HCT116 (cell line): Measurements from ENCODE around the gene PRKD2. TPM values are rescaled to one million over a fixed set of nuclear protein-coding genes. Genes with fewer than 3 reads are reported as not detected.

Experiments
- ATAC-seq: fragments of 200-7000 bp; cut with Tn5 transposase; 2 replicates; pipeline ENCODE4 v1.9.1; 2020; ENCODE audit warnings: mild to moderate bottlenecking, moderate library complexity
- BruUV-seq: library from RNA; stranded (reverse); fragments of 400-500 nt; replicated peaks from 2 replicates; lab custom pipeline; 2021; lab: Mats Ljungman, UMichigan
- CTCF ChIA-PET: fragments of 300-600 bp; sonication (Branson Sonifier 250); formaldehyde crosslinking; loops from one replicate; lab custom pipeline; 2021; ENCODE audit warnings: antibody characterized with exemption; lab: Charles Lee
- POLR2A ChIA-PET: fragments of 300-600, 350-600 bp; sonication (Branson Sonifier 250); formaldehyde crosslinking; loops from one replicate; lab custom pipeline; 2021; ENCODE audit warnings: antibody characterized with exemption; lab: Charles Lee
- RAD21 ChIA-PET, 2 experiments: fragments of 300-600 bp; sonication (Branson Sonifier 250); formaldehyde crosslinking; loops; one replicate each; lab custom pipeline; 2023; ENCODE audit warnings: low total read pairs in 2 of 2; ENCODE audit not compliant: uncharacterized antibody in 2 of 2, unreplicated experiment in 2 of 2, low non-redundant PET in 1 of 2; lab: Charles Lee
- DNase-seq: peaks from one replicate; pipeline ENCODE4 v3.0.0-alpha.2; 2010; ENCODE audit warnings: low read depth, low spot score
- H2AFZ ChIP-seq: fragments of 200-600 bp; shearing (Covaris generic), sonication (generic); 2 replicates; pipeline ENCODE4 v1.6.1; 2017; ENCODE audit warnings: low read depth, mixed run types, mixed read lengths, antibody characterized with exemption, low read length; ENCODE audit not compliant: poor library complexity, severe bottlenecking
- H3K27ac ChIP-seq: 2 replicates; pipeline ENCODE4 v1.5.1; 2012; ENCODE audit warnings: low read depth, low read length
- H3K27me3 ChIP-seq: fragments of 200-600 bp; sonication (generic); 2 replicates; pipeline ENCODE4 v1.6.1; 2016; ENCODE audit warnings: mixed run types, low read length, mixed read lengths; ENCODE audit not compliant: insufficient read depth
- H3K36me3 ChIP-seq, 2 experiments: fragments of 200-500 bp in 1 of 2; fragments of 200-600 bp in 1 of 2; sonication (Bioruptor generic) in 1 of 2; sonication (generic) in 1 of 2; 2 replicates each; pipeline versions ENCODE4 v1.5.1 to v1.6.1; 2014 to 2016; ENCODE audit warnings: low read length in 2 of 2, inconsistent platforms in 1 of 2, mixed read lengths in 1 of 2, mixed run types in 1 of 2; ENCODE audit not compliant: insufficient read depth in 2 of 2, control insufficient read depth in 1 of 2
- H3K4me1 ChIP-seq, 2 experiments: fragments of 200-600 bp in 1 of 2; sonication (generic) in 1 of 2; 2 replicates each; pipeline versions ENCODE4 v1.5.1 to v1.6.1; 2012 to 2017; ENCODE audit warnings: low read length in 2 of 2, inconsistent platforms in 1 of 2, mild to moderate bottlenecking in 1 of 2, mixed read lengths in 1 of 2, mixed run types in 1 of 2, moderate library complexity in 1 of 2; ENCODE audit not compliant: insufficient read depth in 2 of 2, control insufficient read depth in 1 of 2
- H3K4me2 ChIP-seq: fragments of 200-600 bp; sonication (generic); 2 replicates; pipeline ENCODE4 v1.6.1; 2017; ENCODE audit warnings: mixed run types, low read length, mixed read lengths
- H3K4me3 ChIP-seq, 2 experiments: fragments of 200-600 bp in 1 of 2; sonication (generic) in 1 of 2; replicated peaks in 1 of 2; 2 replicates each; pipeline ENCODE4 v1.5.1; 2011 to 2016; ENCODE audit warnings: low read length in 2 of 2, control low read depth in 1 of 2, low read depth in 1 of 2, mild to moderate bottlenecking in 1 of 2, mixed read lengths in 1 of 2, mixed run types in 1 of 2
- H3K79me2 ChIP-seq: fragments of 200-600 bp; sonication (generic); 2 replicates; pipeline ENCODE4 v1.6.1; 2017; ENCODE audit warnings: mild to moderate bottlenecking, mixed run types, low read length, moderate library complexity, mixed read lengths; ENCODE audit not compliant: insufficient read depth
- H3K9ac ChIP-seq: fragments of 200-600 bp; sonication (generic); 2 replicates; pipeline ENCODE4 v1.6.1; 2016; ENCODE audit warnings: low read length, mixed read lengths
- H3K9me2 ChIP-seq: fragments of 200-600 bp; sonication (generic), shearing (Covaris generic); 2 replicates; pipeline ENCODE4 v1.6.1; 2017; ENCODE audit warnings: mixed run types, mild to moderate bottlenecking, moderate library complexity; ENCODE audit not compliant: insufficient read depth
- H3K9me3 ChIP-seq, 2 experiments: fragments of 200-500 bp in 1 of 2; fragments of 200-600 bp in 1 of 2; sonication (Bioruptor generic) in 1 of 2; sonication (generic) in 1 of 2; 2 replicates each; pipeline ENCODE4 v1.6.1; 2014 to 2017; ENCODE audit warnings: low read length in 2 of 2, mixed read lengths in 2 of 2, inconsistent platforms in 1 of 2, low read depth in 1 of 2, mild to moderate bottlenecking in 1 of 2, mixed run types in 1 of 2, moderate library complexity in 1 of 2; ENCODE audit not compliant: control insufficient read depth in 1 of 2, insufficient read depth in 1 of 2
- H4K20me1 ChIP-seq: fragments of 200-600 bp; sonication (generic), shearing (Covaris generic); 2 replicates; pipeline ENCODE4 v1.6.1; 2017; ENCODE audit warnings: mixed run types, mild to moderate bottlenecking, moderate library complexity; ENCODE audit not compliant: insufficient read depth
- CBX3 ChIP-seq: IDR thresholded peaks from 2 replicates; pipeline ENCODE4 v1.6.1; 2012; ENCODE audit warnings: low read depth
- CEBPB ChIP-seq: IDR thresholded peaks from 2 replicates; pipeline ENCODE4 v1.6.1; 2012; ENCODE audit warnings: low read depth
- EGR1 ChIP-seq: IDR thresholded peaks from 2 replicates; pipeline ENCODE4 v1.6.1; 2012; ENCODE audit warnings: low read depth
- ELF1 ChIP-seq: IDR thresholded peaks from 2 replicates; pipeline ENCODE4 v1.6.1; 2012; ENCODE audit warnings: low read depth, borderline replicate concordance
- EZH2 ChIP-seq: fragments of 200-600 bp; sonication (generic); IDR thresholded peaks from 2 replicates; pipeline ENCODE4 v1.6.1; 2017; ENCODE audit warnings: antibody characterized with exemption, mixed run types
- EZH2phosphoT487 ChIP-seq: fragments of 200-600 bp; IDR thresholded peaks from 2 replicates; pipeline ENCODE4 v1.6.1; 2018; ENCODE audit warnings: antibody characterized with exemption, borderline replicate concordance
- JUND ChIP-seq: IDR thresholded peaks from 2 replicates; pipeline ENCODE4 v1.6.1; 2012
- SIN3A ChIP-seq: IDR thresholded peaks from 2 replicates; pipeline ENCODE4 v1.6.1; 2012; ENCODE audit warnings: low read depth
- intact Hi-C: fragments of 100-400 bp; cut with micrococcal nuclease; formaldehyde crosslinking; loops from 2 replicates; pipeline ENCODE4 v1.10.0; 2022
- total RNA-seq: library from RNA; stranded (reverse); gene quantifications from one replicate; pipeline ENCODE4 v1.2.1, GENCODE V29; 2021; ENCODE audit not compliant: unreplicated experiment
- TF ChIP-seq, protein P1 (sequence below): IDR thresholded peaks from 2 replicates; pipeline ENCODE4 v1.6.1; 2011; ENCODE audit warnings: mild to moderate bottlenecking, low read length, moderate library complexity; ENCODE audit not compliant: insufficient replicate concordance; ENCODE audit errors: extremely low read depth
- TF ChIP-seq, protein P2 (sequence below): IDR thresholded peaks from 2 replicates; pipeline ENCODE4 v1.6.1; 2012

Gene PRKD2
- total RNA-seq, 1 experiment from 2014 or later = 73.5 TPM

- Histone ChIP-seq H3K27ac (no peak overlapping the region), H3K4me1 (peaks cover 10 to 23% of the 10 kb centered on the region in 2 experiments), H3K9me3 (no peaks in the 10 kb centered on the region), H3K27me3 (no peaks in the 10 kb centered on the region), H3K4me2 (no peak overlapping the region), H3K4me3 (no peak overlapping the region), H3K9me2 (no peaks in the 10 kb centered on the region), H3K36me3 (peaks cover 27 to 33% of the 10 kb centered on the region in 2 experiments), H4K20me1 (no peaks in the 10 kb centered on the region), H3K9ac (no peak overlapping the region), H3K79me2 (peaks cover 8% of the 10 kb centered on the region; the same call in 1 of the 2 replicates), H2AFZ (no peak overlapping the region)
- BruUV-seq = no TSS peak
- no peak for ATAC-seq
- no peak for DNase-seq
- intact Hi-C loops = no loop called here
- ChIA-PET POLR2A (no interaction called here), CTCF (no interaction called here), RAD21 (no interaction called here)
- TF ChIP-seq EGR1 (no peak), JUND (no peak), ELF1 (no peak), CBX3 (no peak), CEBPB (no peak), SIN3A (no peak), EZH2phosphoT487 (no peak), EZH2 (no peak)
- TF ChIP-seq, protein P1, sequence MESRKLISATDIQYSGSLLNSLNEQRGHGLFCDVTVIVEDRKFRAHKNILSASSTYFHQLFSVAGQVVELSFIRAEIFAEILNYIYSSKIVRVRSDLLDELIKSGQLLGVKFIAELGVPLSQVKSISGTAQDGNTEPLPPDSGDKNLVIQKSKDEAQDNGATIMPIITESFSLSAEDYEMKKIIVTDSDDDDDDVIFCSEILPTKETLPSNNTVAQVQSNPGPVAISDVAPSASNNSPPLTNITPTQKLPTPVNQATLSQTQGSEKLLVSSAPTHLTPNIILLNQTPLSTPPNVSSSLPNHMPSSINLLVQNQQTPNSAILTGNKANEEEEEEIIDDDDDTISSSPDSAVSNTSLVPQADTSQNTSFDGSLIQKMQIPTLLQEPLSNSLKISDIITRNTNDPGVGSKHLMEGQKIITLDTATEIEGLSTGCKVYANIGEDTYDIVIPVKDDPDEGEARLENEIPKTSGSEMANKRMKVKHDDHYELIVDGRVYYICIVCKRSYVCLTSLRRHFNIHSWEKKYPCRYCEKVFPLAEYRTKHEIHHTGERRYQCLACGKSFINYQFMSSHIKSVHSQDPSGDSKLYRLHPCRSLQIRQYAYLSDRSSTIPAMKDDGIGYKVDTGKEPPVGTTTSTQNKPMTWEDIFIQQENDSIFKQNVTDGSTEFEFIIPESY = no peak
- TF ChIP-seq, protein P2, sequence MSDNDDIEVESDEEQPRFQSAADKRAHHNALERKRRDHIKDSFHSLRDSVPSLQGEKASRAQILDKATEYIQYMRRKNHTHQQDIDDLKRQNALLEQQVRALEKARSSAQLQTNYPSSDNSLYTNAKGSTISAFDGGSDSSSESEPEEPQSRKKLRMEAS = no peak
Observed at GRCh38 chr19:46700704-46701103, 16.2 kb downstream of the PRKD2 start.
